Fibroblast of lung (primary cell): ENCODE results near the gene ETV2. TPM values are rescaled to one million over a fixed set of nuclear protein-coding genes. Genes with fewer than 3 reads are reported as not detected.
"Not testable (repeated sequence)": the region's sequence is repeated elsewhere in the genome, so short reads cannot be mapped to it uniquely, and the experiment has no call there.

ENCODE experiments used
- DNase-seq, 2 donors: peaks; one replicate each; pipeline versions ENCODE4 v3.0.0 to v3.0.0-alpha.2; 2010; ENCODE audit warnings: low read depth in 2 of 2
- H2AFZ ChIP-seq: 2 replicates; pipeline ENCODE4 v1.5.1; 2012; ENCODE audit warnings: low read length, control low read depth, inconsistent platforms
- H3K27ac ChIP-seq: 2 replicates; pipeline ENCODE4 v1.5.1; 2011; ENCODE audit warnings: low read length, control low read depth; ENCODE audit not compliant: insufficient read depth
- H3K27me3 ChIP-seq: 2 replicates; pipeline ENCODE4 v1.5.1; 2011; ENCODE audit warnings: mild to moderate bottlenecking, low read length; ENCODE audit not compliant: control insufficient read depth, insufficient read depth
- H3K36me3 ChIP-seq: 2 replicates; pipeline ENCODE4 v1.5.1; 2011; ENCODE audit warnings: low read length; ENCODE audit not compliant: control insufficient read depth, insufficient read depth
- H3K4me1 ChIP-seq: 2 replicates; pipeline ENCODE4 v1.5.1; 2011; ENCODE audit warnings: low read length; ENCODE audit not compliant: control insufficient read depth, insufficient read depth; ENCODE audit errors: extremely low read depth
- H3K4me2 ChIP-seq: 2 replicates; pipeline ENCODE4 v1.5.1; 2011; ENCODE audit warnings: low read length, control low read depth; ENCODE audit not compliant: insufficient read depth; ENCODE audit errors: extremely low read depth
- H3K4me3 ChIP-seq, 4 experiments: fragments of 200-600 bp in 1 of 4; sonication (generic) in 1 of 4; replicated peaks in 1 of 4; 2 replicates each; pipeline ENCODE4 v1.5.1; 2011 to 2016; ENCODE audit warnings: low read length in 4 of 4, low read depth in 3 of 4, mild to moderate bottlenecking in 3 of 4, control low read depth in 2 of 4, inconsistent platforms in 1 of 4, mixed read lengths in 1 of 4; ENCODE audit not compliant: insufficient read depth in 1 of 4; ENCODE audit errors: control extremely low read depth in 1 of 4
- H3K79me2 ChIP-seq: 2 replicates; pipeline ENCODE4 v1.5.1; 2012; ENCODE audit warnings: mild to moderate bottlenecking, low read length, inconsistent platforms; ENCODE audit not compliant: control insufficient read depth, insufficient read depth
- H3K9ac ChIP-seq: 2 replicates; pipeline ENCODE4 v1.5.1; 2011; ENCODE audit warnings: mild to moderate bottlenecking, low read length, control low read depth; ENCODE audit not compliant: insufficient read depth
- H3K9me3 ChIP-seq: 2 replicates; pipeline ENCODE4 v1.5.1; 2012; ENCODE audit warnings: low read depth, low read length; ENCODE audit not compliant: control insufficient read depth, insufficient read depth
- H4K20me1 ChIP-seq: 2 replicates; pipeline ENCODE4 v1.5.1; 2011; ENCODE audit warnings: low read length; ENCODE audit not compliant: control insufficient read depth, insufficient read depth; ENCODE audit errors: extremely low read depth
- EZH2 ChIP-seq: IDR thresholded peaks from 2 replicates; pipeline ENCODE4 v1.5.1; 2012; ENCODE audit warnings: low read length, control low read depth, mild to moderate bottlenecking; ENCODE audit errors: missing control alignments
- polyA plus RNA-seq, 2 donors: library from polyadenylated mRNA; depleted of rRNA in 1 of 2; stranded (reverse) in 1 of 2; unstranded in 1 of 2; fragments of >200 nt; gene quantifications; 2 replicates each; pipeline ENCODE4 v1.2.1, GENCODE V29; 2011 to 2012; ENCODE audit warnings: missing spikeins in 1 of 2
- total RNA-seq: library from RNA; depleted of rRNA; stranded (reverse); fragments of >200 nt; gene quantifications from 2 replicates; pipeline ENCODE4 v1.2.1, GENCODE V29; 2014
- TF ChIP-seq, protein P1 (sequence below), 2 donors: IDR thresholded peaks in 1 of 2; conservative IDR thresholded peaks in 1 of 2; 1 replicate in 1 of 2; 2 replicates in 1 of 2; pipeline ENCODE4 v1.5.1; 2011 to 2012; ENCODE audit warnings: low read length in 2 of 2, control low read depth in 1 of 2, inconsistent platforms in 1 of 2, low read depth in 1 of 2, mild to moderate bottlenecking in 1 of 2

Gene ETV2
- total and polyA plus RNA-seq, 2 donors (not counting 1 experiment from before 2014, with no cell fraction given): 0.12 to 0.50 TPM

DNA sequence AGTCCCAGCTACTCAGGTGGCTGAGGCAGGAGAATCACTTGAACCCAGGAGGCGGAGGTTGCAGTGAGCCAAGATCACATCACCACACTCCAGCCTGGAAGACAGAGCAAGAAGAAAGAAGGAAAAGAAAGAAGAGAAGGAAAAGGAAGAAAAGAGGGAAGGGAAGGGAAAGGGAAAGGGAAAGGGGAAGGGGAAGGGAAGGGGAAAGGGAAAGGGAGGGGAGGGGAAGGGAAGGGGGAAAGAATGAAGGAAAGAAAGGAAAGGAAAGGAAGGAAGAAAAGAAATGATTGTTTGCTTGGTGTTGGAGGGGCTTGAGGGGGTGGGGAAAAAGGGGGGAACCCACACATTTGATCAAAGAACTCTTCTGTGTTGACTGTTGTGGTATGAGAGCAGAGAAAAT lies 45.6 kb upstream of the ETV2 start:
- Histone ChIP-seq H3K79me2 (no peaks in the 10 kb centered on the region), H3K4me1 (no peaks in the 10 kb centered on the region), H3K36me3 (no peaks in the 10 kb centered on the region), H3K27me3 (no peaks in the 10 kb centered on the region), H3K27ac (no peak overlapping the region), H3K4me2 (no peak overlapping the region), H3K9ac (no peak overlapping the region), H2AFZ (no peak overlapping the region), H4K20me1 (no peaks in the 10 kb centered on the region), H3K9me3 (no peaks in the 10 kb centered on the region), H3K4me3 (no peak overlapping the region)
- DNase-seq: no peak
- no peak for TF ChIP-seq EZH2
- TF ChIP-seq, protein P1, sequence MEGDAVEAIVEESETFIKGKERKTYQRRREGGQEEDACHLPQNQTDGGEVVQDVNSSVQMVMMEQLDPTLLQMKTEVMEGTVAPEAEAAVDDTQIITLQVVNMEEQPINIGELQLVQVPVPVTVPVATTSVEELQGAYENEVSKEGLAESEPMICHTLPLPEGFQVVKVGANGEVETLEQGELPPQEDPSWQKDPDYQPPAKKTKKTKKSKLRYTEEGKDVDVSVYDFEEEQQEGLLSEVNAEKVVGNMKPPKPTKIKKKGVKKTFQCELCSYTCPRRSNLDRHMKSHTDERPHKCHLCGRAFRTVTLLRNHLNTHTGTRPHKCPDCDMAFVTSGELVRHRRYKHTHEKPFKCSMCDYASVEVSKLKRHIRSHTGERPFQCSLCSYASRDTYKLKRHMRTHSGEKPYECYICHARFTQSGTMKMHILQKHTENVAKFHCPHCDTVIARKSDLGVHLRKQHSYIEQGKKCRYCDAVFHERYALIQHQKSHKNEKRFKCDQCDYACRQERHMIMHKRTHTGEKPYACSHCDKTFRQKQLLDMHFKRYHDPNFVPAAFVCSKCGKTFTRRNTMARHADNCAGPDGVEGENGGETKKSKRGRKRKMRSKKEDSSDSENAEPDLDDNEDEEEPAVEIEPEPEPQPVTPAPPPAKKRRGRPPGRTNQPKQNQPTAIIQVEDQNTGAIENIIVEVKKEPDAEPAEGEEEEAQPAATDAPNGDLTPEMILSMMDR (conservative IDR thresholded peaks at IDR 0.05 in 1 of 2, IDR thresholded peaks at IDR 0.05 in 1 of 2; ENCODE audit: low read depth in 1 of 2, low read length in 2 of 2): no peak

DNA sequence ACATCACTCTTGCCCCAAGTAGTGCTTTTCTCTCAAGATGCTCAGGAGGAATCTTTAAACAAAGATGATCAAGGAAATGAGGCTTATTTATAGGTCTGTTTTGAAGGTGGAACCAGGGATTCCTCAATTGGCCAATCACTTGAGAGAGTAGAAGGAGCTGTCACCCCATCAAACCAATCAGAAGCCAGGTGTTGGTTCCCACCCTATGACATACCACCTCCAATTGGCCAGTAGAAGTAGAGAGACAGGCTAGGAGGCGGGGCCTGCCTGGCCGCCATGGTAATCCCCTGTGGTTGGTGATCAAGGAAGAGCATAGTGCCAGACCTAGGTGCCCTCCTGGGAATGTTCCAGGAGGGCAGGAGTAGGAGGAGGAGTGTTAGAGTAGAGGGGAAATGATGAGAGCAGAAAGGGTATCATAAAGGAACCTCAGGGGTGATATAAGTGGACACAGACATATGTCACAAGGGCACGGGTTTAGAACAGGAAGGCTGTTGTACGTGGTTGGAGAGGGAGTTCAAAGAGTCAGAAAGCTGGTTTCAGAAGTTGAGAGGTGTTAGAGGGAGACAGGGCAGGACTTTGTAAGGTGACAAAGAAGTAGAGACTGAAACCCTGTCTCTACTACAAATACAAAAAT lies 45.1 kb upstream of the ETV2 start:
- Histone ChIP-seq H3K9ac (no peak overlapping the region), H4K20me1 (no peaks in the 10 kb centered on the region), H3K9me3 (no peaks in the 10 kb centered on the region), H2AFZ (no peak overlapping the region), H3K36me3 (no peaks in the 10 kb centered on the region), H3K79me2 (no peaks in the 10 kb centered on the region), H3K4me3 (no peak overlapping the region), H3K4me1 (no peaks in the 10 kb centered on the region), H3K27me3 (no peaks in the 10 kb centered on the region), H3K27ac (no peak overlapping the region), H3K4me2 (no peak overlapping the region)
- DNase-seq: no peak
- TF ChIP-seq, protein P1 (conservative IDR thresholded peaks at IDR 0.05 in 1 of 2, IDR thresholded peaks at IDR 0.05 in 1 of 2; ENCODE audit: low read depth in 1 of 2, low read length in 2 of 2): no peak
- TF ChIP-seq EZH2: no peak

DNA sequence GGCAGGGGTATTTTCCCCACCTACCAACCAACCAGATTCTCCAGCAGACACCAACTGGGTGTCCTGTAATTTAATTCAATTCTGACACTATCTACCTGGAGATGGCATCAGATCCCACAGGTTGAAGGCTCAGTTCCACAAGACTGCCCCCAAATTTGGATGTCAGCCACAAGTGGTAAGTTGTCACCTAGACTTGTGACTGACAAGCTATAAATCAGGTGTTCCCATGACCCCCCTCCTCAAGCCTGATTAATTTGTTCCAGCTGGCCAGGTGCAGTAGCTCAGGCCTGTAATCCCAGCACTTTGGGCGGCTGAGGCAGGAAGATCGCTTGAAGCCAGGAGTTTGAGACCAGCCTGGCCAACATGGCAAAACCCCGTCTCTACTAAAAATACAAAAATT lies 39.6 kb upstream of the ETV2 start:
- no peak overlapping the region for H2AFZ ChIP-seq
- H3K4me1 ChIP-seq: no peaks in the 10 kb centered on the region
- no peak overlapping the region for H3K27ac ChIP-seq
- no peaks in the 10 kb centered on the region for H3K9me3 ChIP-seq
- no peaks in the 10 kb centered on the region for H3K79me2 ChIP-seq
- no peak overlapping the region for H3K4me2 ChIP-seq
- H4K20me1 ChIP-seq: no peaks in the 10 kb centered on the region
- no peaks in the 10 kb centered on the region for H3K36me3 ChIP-seq
- no peak overlapping the region for H3K4me3 ChIP-seq
- TF ChIP-seq EZH2: no peak
- TF ChIP-seq, protein P1 (conservative IDR thresholded peaks at IDR 0.05 in 1 of 2, IDR thresholded peaks at IDR 0.05 in 1 of 2; ENCODE audit: low read depth in 1 of 2, low read length in 2 of 2): no peak
- DNase-seq: no peak
- no peaks in the 10 kb centered on the region for H3K27me3 ChIP-seq
- no peak overlapping the region for H3K9ac ChIP-seq

DNA sequence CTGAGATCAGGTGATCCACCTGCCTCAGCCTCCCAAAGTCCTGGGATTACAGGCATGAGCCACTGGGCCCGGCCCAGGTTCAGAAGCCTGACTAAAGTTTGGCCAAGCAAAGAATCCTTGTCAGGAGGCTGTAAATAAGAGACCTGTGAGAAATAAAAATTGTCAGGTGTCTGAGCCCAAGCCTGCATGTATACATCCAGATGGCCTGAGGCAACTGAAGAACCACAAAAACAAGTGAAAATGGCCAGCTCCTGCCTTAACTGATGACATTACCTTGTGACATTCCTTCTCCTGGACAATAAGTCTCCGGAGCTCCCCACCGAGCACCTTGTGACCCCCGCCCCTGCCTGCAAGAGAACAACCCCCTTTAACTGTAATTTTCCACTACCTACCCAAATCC lies 37.1 kb upstream of the ETV2 start:
- not testable (repeated sequence) for H4K20me1 ChIP-seq, H3K9ac ChIP-seq, H3K27ac ChIP-seq, H3K79me2 ChIP-seq, DNase-seq, H3K27me3 ChIP-seq, H3K4me2 ChIP-seq, H3K4me3 ChIP-seq, H3K9me3 ChIP-seq, H2AFZ ChIP-seq, H3K4me1 ChIP-seq, H3K36me3 ChIP-seq

- not testable (repeated sequence) for H3K9ac ChIP-seq, DNase-seq, H3K4me1 ChIP-seq, H3K79me2 ChIP-seq, H3K4me3 ChIP-seq, H2AFZ ChIP-seq, H3K36me3 ChIP-seq, H3K9me3 ChIP-seq, H3K27me3 ChIP-seq, H3K27ac ChIP-seq, H3K4me2 ChIP-seq, H4K20me1 ChIP-seq
Observed at GRCh38 chr19:35607170-35607569, 34.4 kb upstream of the ETV2 start.
